Activated CD4-positive, alpha-beta T cell treated with anti-CD3 and anti-CD28 coated beads for 36 hours (primary cell): ENCODE measurements around the gene ROR1. TPM values are rescaled to one million over a fixed set of nuclear protein-coding genes. Genes with fewer than 3 reads are reported as not detected.

Experiments used
- ATAC-seq: fragments of 200-7000 bp; cut with Tn5 transposase; one replicate; pipeline ENCODE4 v1.10.0; 2021; ENCODE audit warnings: mild to moderate bottlenecking, moderate library complexity
- CTCF ChIA-PET: fragments of 350-600 bp; sonication (Branson Sonifier 250); formaldehyde crosslinking; loops from one replicate; lab custom pipeline; 2021; ENCODE audit warnings: antibody characterized with exemption; lab: Charles Lee
- POLR2A ChIA-PET: fragments of 350-600 bp; sonication (Branson Sonifier 250); formaldehyde crosslinking; loops from one replicate; lab custom pipeline; 2021; ENCODE audit warnings: antibody characterized with exemption, inconsistent platforms; lab: Charles Lee
- DNase-seq: peaks from one replicate; pipeline ENCODE4 v3.0.0-alpha.2; 2020
- H3K27ac Mint-ChIP-seq: one replicate; pipeline ENCODE4 v1.8.0; 2021; ENCODE audit warnings: mixed read lengths
- H3K27me3 Mint-ChIP-seq: one replicate; pipeline ENCODE4 v1.8.0; 2021; ENCODE audit warnings: mixed read lengths
- H3K36me3 Mint-ChIP-seq: one replicate; pipeline ENCODE4 v1.8.0; 2021; ENCODE audit warnings: low read depth, mixed read lengths
- H3K4me1 Mint-ChIP-seq: one replicate; pipeline ENCODE4 v1.8.0; 2021; ENCODE audit warnings: mixed read lengths
- H3K4me3 Mint-ChIP-seq: one replicate; pipeline ENCODE4 v1.8.0; 2021; ENCODE audit warnings: mild to moderate bottlenecking, moderate library complexity, mixed read lengths
- H3K9me3 Mint-ChIP-seq: one replicate; pipeline ENCODE4 v1.8.0; 2021; ENCODE audit warnings: low read depth, mixed read lengths
- intact Hi-C, 2 experiments: fragments of 100-400 bp; cut with DNase I in 1 of 2; cut with micrococcal nuclease in 1 of 2; formaldehyde crosslinking; loops; one replicate each; pipeline versions ENCODE4 v1.14.2 to v1.15.1; 2022 to 2024; cut with DNase I, micrococcal nuclease
- total RNA-seq, 2 experiments: library from RNA; stranded (reverse); gene quantifications; one replicate each; pipeline ENCODE4 v1.2.3, GENCODE V29; 2021

ROR1 gene
- total RNA-seq, 2 experiments from 2014 or later: 0.21 TPM; not detected in 1

- intact Hi-C loops: no loop called here
- no peak for DNase-seq
- POLR2A ChIA-PET: no interaction called here
- no peak overlapping the region for H3K4me3 Mint-ChIP-seq
- H3K27ac Mint-ChIP-seq: no peak overlapping the region
- no peaks in the 10 kb centered on the region for H3K9me3 Mint-ChIP-seq
- H3K36me3 Mint-ChIP-seq: no peaks in the 10 kb centered on the region
- H3K4me1 Mint-ChIP-seq: peaks cover 3% of the 10 kb centered on the region
- H3K27me3 Mint-ChIP-seq: no peaks in the 10 kb centered on the region
- CTCF ChIA-PET: no interaction called here
- ATAC-seq: no peak
Observed at GRCh38 chr1:64013395-64013794, 239.6 kb downstream of the ROR1 start.

- Mint-ChIP-seq H3K4me1 (peaks cover 14% of the 10 kb centered on the region), H3K27ac (no peak overlapping the region), H3K27me3 (no peaks in the 10 kb centered on the region), H3K4me3 (no peak overlapping the region), H3K36me3 (no peaks in the 10 kb centered on the region), H3K9me3 (no peaks in the 10 kb centered on the region)
- intact Hi-C loops: no loop called here
- DNase-seq (peak; percentile 7), ATAC-seq (peak; percentile 58)
- ChIA-PET CTCF (interaction anchor here (1.6 to 1.9 kb wide), 2 partner anchors 14 to 117 kb away, joined by 3 to 5 read pairs; no protein-coding TSS in a partner anchor), POLR2A (no interaction called here)
Observed at GRCh38 chr1:64019818-64020217, 246.0 kb downstream of the ROR1 start.

- DNase-seq: no peak
- ATAC-seq: no peak
- Mint-ChIP-seq H3K4me3 (no peak overlapping the region), H3K4me1 (peaks cover 14% of the 10 kb centered on the region), H3K36me3 (no peaks in the 10 kb centered on the region), H3K27ac (no peak overlapping the region), H3K9me3 (no peaks in the 10 kb centered on the region), H3K27me3 (no peaks in the 10 kb centered on the region)
- ChIA-PET CTCF (interaction anchor here (1.4 to 1.6 kb wide), 2 partner anchors 12 to 15 kb away, joined by 3 to 5 read pairs; no protein-coding TSS in a partner anchor), POLR2A (no interaction called here)
- intact Hi-C loops: no loop called here
Observed at GRCh38 chr1:64021066-64021465, 247.2 kb downstream of the ROR1 start.

- CTCF ChIA-PET: no interaction called here
Observed at GRCh38 chr1:64025051-64025450, 251.2 kb downstream of the ROR1 start.

GRCh38 chr1:64029037-64029436, 255.2 kb downstream of the ROR1 start:
- DNase-seq (no peak), ATAC-seq (no peak)
- no peaks in the 10 kb centered on the region for H3K4me1 Mint-ChIP-seq
- ChIA-PET CTCF (no interaction called here), POLR2A (no interaction called here)
- H3K9me3 Mint-ChIP-seq: no peaks in the 10 kb centered on the region
- intact Hi-C loops: no loop called here
- H3K27me3 Mint-ChIP-seq: peaks cover 2% of the 10 kb centered on the region
- H3K27ac Mint-ChIP-seq: no peak overlapping the region
- H3K4me3 Mint-ChIP-seq: no peak overlapping the region
- no peaks in the 10 kb centered on the region for H3K36me3 Mint-ChIP-seq

More at GRCh38 chr1:64025051-64025450, 251.2 kb downstream of the ROR1 start:
- H3K9me3 Mint-ChIP-seq: no peaks in the 10 kb centered on the region
- H3K36me3 Mint-ChIP-seq: no peaks in the 10 kb centered on the region
- intact Hi-C loops: no loop called here
- H3K27ac Mint-ChIP-seq: no peak overlapping the region
- H3K4me3 Mint-ChIP-seq: no peak overlapping the region
- POLR2A ChIA-PET: no interaction called here
- no peaks in the 10 kb centered on the region for H3K27me3 Mint-ChIP-seq
- H3K4me1 Mint-ChIP-seq: peaks cover 3% of the 10 kb centered on the region
- no peak for ATAC-seq
- no peak for DNase-seq

- ChIA-PET POLR2A (no interaction called here), CTCF (no interaction called here)
- Mint-ChIP-seq H3K27me3 (peaks cover 4% of the 10 kb centered on the region), H3K9me3 (no peaks in the 10 kb centered on the region), H3K4me1 (no peaks in the 10 kb centered on the region), H3K27ac (no peak overlapping the region), H3K4me3 (no peak overlapping the region), H3K36me3 (no peaks in the 10 kb centered on the region)
- DNase-seq (no peak), ATAC-seq (no peak)
- intact Hi-C loops: no loop called here
Observed at GRCh38 chr1:64030411-64030810, 256.6 kb downstream of the ROR1 start.

- Mint-ChIP-seq H3K27me3 (peaks cover 4% of the 10 kb centered on the region), H3K4me1 (no peaks in the 10 kb centered on the region), H3K9me3 (no peaks in the 10 kb centered on the region), H3K4me3 (no peak overlapping the region), H3K27ac (no peak overlapping the region), H3K36me3 (no peaks in the 10 kb centered on the region)
- ChIA-PET POLR2A (no interaction called here), CTCF (no interaction called here)
- ATAC-seq (no peak), DNase-seq (no peak)
- intact Hi-C loops: no loop called here
Observed at GRCh38 chr1:64031236-64031635, 257.4 kb downstream of the ROR1 start.

- H3K27me3 Mint-ChIP-seq: peaks cover 4% of the 10 kb centered on the region
- ATAC-seq: no peak
- H3K27ac Mint-ChIP-seq: no peak overlapping the region
- POLR2A ChIA-PET: no interaction called here
- H3K4me3 Mint-ChIP-seq: no peak overlapping the region
- H3K4me1 Mint-ChIP-seq: no peaks in the 10 kb centered on the region
- no peaks in the 10 kb centered on the region for H3K36me3 Mint-ChIP-seq
- intact Hi-C loops: no loop called here
- no peak for DNase-seq
- H3K9me3 Mint-ChIP-seq: no peaks in the 10 kb centered on the region
- CTCF ChIA-PET: interaction anchor here (1.3 kb wide), 1 partner anchor 26 kb away, joined by 3 read pairs; no protein-coding TSS in a partner anchor
Observed at GRCh38 chr1:64033667-64034220, 259.9 kb downstream of the ROR1 start.

- intact Hi-C loops: no loop called here
- Mint-ChIP-seq H3K4me1 (no peaks in the 10 kb centered on the region), H3K9me3 (no peaks in the 10 kb centered on the region), H3K4me3 (no peak overlapping the region), H3K36me3 (no peaks in the 10 kb centered on the region), H3K27ac (no peak overlapping the region), H3K27me3 (peaks cover 4% of the 10 kb centered on the region)
- ChIA-PET POLR2A (no interaction called here), CTCF (interaction anchor here (0.9 kb wide), 1 partner anchor 101 kb away, joined by 3 read pairs; no protein-coding TSS in a partner anchor)
- ATAC-seq (no peak), DNase-seq (no peak)
Observed at GRCh38 chr1:64036549-64036948, 262.7 kb downstream of the ROR1 start.

- CTCF ChIA-PET: no interaction called here
- no peaks in the 10 kb centered on the region for H3K9me3 Mint-ChIP-seq
- no peaks in the 10 kb centered on the region for H3K4me1 Mint-ChIP-seq
- POLR2A ChIA-PET: no interaction called here
- no peak overlapping the region for H3K27ac Mint-ChIP-seq
- ATAC-seq (no peak), DNase-seq (no peak)
- H3K36me3 Mint-ChIP-seq: no peaks in the 10 kb centered on the region
- no peak overlapping the region for H3K4me3 Mint-ChIP-seq
- intact Hi-C loops: no loop called here
- peaks cover 3% of the 10 kb centered on the region for H3K27me3 Mint-ChIP-seq
Observed at GRCh38 chr1:64038119-64038518, 264.3 kb downstream of the ROR1 start.

- intact Hi-C loops: no loop called here
- no peaks in the 10 kb centered on the region for H3K4me1 Mint-ChIP-seq
- H3K27ac Mint-ChIP-seq: no peak overlapping the region
- DNase-seq (no peak), ATAC-seq (no peak)
- H3K4me3 Mint-ChIP-seq: no peak overlapping the region
- POLR2A ChIA-PET: no interaction called here
- no peaks in the 10 kb centered on the region for H3K9me3 Mint-ChIP-seq
- no peaks in the 10 kb centered on the region for H3K36me3 Mint-ChIP-seq
- H3K27me3 Mint-ChIP-seq: peaks cover 3% of the 10 kb centered on the region
- CTCF ChIA-PET: no interaction called here
Observed at GRCh38 chr1:64038965-64039364, 265.1 kb downstream of the ROR1 start.

GRCh38 chr1:64039390-64039926, 265.6 kb downstream of the ROR1 start:
- DNase-seq (no peak), ATAC-seq (no peak)
- Mint-ChIP-seq H3K4me1 (no peaks in the 10 kb centered on the region), H3K36me3 (no peaks in the 10 kb centered on the region), H3K9me3 (no peaks in the 10 kb centered on the region), H3K27ac (no peak overlapping the region), H3K4me3 (no peak overlapping the region), H3K27me3 (peaks cover 2% of the 10 kb centered on the region)
- ChIA-PET CTCF (interaction anchor here (0.7 kb wide), 1 partner anchor 531 kb away, joined by 3 read pairs; no protein-coding TSS in a partner anchor), POLR2A (no interaction called here)
- intact Hi-C loops: no loop called here
